Hematopoietic multipotent progenitor cell treated with erythropoietin and hydrocortisone succinate and interleukin-3 and kit ligand, for 6 days (in vitro differentiated cells): ENCODE results near the gene TTLL8.
"Not testable (repeated sequence)": the region's sequence is repeated elsewhere in the genome, so short reads cannot be mapped to it uniquely, and the experiment has no call there.

Experiments
- DNase-seq: peaks from one replicate; pipeline ENCODE4 v3.0.0-alpha.2; 2015

Gene TTLL8

GRCh38 chr22:50058061-50058905, at the start of gene TTLL8:
Gene TTLL8, minus strand, starts transcription at chr22:50058298.
- DNase-seq = no peak

- no peak for DNase-seq
These were observed 49.4 kb upstream of the TTLL8 start for GRCh38 chr22:50107529-50107928.

- peak; percentile 82 for DNase-seq
These were observed 47.4 kb upstream of the TTLL8 start for GRCh38 chr22:50105208-50106100.

GRCh38 chr22:50104141-50104544, 46.0 kb upstream of the TTLL8 start:
- peak; percentile 78 for DNase-seq

GRCh38 chr22:50102946-50103345, 44.8 kb upstream of the TTLL8 start:
- peak; percentile 42 for DNase-seq

GRCh38 chr22:50101870-50102565, 43.9 kb upstream of the TTLL8 start:
- DNase-seq = peak; percentile 32

GRCh38 chr22:50098052-50098451, 40.0 kb upstream of the TTLL8 start:
- DNase-seq = no peak

- DNase-seq = no peak
These were observed 34.2 kb upstream of the TTLL8 start for GRCh38 chr22:50092342-50092741.

- no peak for DNase-seq
These were observed 33.1 kb upstream of the TTLL8 start for GRCh38 chr22:50091092-50091768.

- DNase-seq = no peak
These were observed 32.3 kb upstream of the TTLL8 start for GRCh38 chr22:50090412-50090714.

GRCh38 chr22:50089682-50090411, 31.7 kb upstream of the TTLL8 start, which contains the start of gene MOV10L1:
Gene MOV10L1, plus strand, starts transcription at chr22:50090006. Its CDS starts 83 bp downstream, at chr22:50090089.
- DNase-seq = peak; percentile 53

- DNase-seq = no peak
These were observed 31.1 kb upstream of the TTLL8 start for GRCh38 chr22:50089231-50089630.

- DNase-seq = no peak
These were observed 30.0 kb upstream of the TTLL8 start for GRCh38 chr22:50088096-50088495.

- no peak for DNase-seq
These were observed 29.5 kb upstream of the TTLL8 start for GRCh38 chr22:50087646-50088045.

GRCh38 chr22:50086975-50087374, 28.9 kb upstream of the TTLL8 start:
- DNase-seq = not testable (repeated sequence)

GRCh38 chr22:50086526-50086925, 28.4 kb upstream of the TTLL8 start:
- no peak for DNase-seq

- DNase-seq = peak; percentile 95
These were observed 27.3 kb upstream of the TTLL8 start, which contains the start of gene MLC1 for GRCh38 chr22:50085211-50085972. Gene MLC1, minus strand, starts transcription at chr22:50085426. Its CDS starts 524 bp downstream, at chr22:50084902.

GRCh38 chr22:50084614-50085021, 26.5 kb upstream of the TTLL8 start:
- DNase-seq = peak; percentile 67

- DNase-seq = no peak
These were observed 26.0 kb upstream of the TTLL8 start for GRCh38 chr22:50084080-50084477.

- no peak for DNase-seq
These were observed 25.5 kb upstream of the TTLL8 start for GRCh38 chr22:50083462-50084079.
